Dermis blood vessel endothelial cell (primary cell): Measurements from ENCODE around the gene PTPRD. TPM values are rescaled to one million over a fixed set of nuclear protein-coding genes. Genes with fewer than 3 reads are reported as not detected.
"Not testable (repeated sequence)": the region's sequence is repeated elsewhere in the genome, so short reads cannot be mapped to it uniquely, and the experiment has no call there.

Source experiments
- DNase-seq: peaks from one replicate; pipeline ENCODE4 v3.0.0; 2010
- total RNA-seq: library from RNA; depleted of rRNA; stranded (reverse); fragments of >200 nt; gene quantifications from 2 replicates; pipeline ENCODE4 v1.2.3, GENCODE V29; 2014

PTPRD gene
- total RNA-seq, 1 donor from 2014 or later = 3.2 TPM

DNA sequence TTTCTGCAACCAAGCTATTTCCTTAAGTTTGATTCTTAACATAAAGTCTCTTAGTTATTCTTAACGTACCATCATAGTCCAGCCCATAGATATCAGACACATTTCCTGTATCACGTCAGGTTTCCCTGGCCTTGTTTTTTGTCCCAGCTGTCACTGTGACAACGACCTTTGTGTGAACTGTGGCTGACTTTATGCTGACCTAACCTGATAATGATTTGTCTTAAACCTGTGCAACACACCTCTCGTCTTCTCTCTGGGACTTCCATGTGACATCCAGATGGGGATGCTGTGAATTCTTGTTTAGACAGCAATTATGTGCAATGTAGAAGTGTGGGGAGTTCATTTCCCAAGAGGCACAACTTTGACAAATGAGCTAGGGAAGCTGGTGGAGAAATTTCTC is 662.8 kb downstream of the PTPRD start:
- DNase-seq = no peak

DNA sequence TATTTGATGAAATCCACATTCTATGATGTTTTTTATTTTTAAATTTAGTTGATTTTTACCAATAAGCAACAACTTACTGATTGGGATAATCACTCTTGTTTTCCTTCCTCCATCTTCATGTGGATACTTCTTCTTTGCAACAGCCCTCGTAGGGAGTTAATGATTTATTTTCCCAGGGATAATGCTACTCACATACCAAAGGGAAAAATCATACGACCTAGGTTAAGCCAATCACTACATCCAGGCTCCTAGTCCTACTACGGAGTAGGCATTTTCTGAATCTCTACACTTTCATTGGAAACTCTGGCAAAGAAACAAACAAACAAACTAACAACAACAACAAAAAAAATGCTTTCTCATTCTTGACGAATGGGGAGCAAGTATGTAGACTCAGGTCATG is 663.4 kb downstream of the PTPRD start:
- DNase-seq = no peak

DNA sequence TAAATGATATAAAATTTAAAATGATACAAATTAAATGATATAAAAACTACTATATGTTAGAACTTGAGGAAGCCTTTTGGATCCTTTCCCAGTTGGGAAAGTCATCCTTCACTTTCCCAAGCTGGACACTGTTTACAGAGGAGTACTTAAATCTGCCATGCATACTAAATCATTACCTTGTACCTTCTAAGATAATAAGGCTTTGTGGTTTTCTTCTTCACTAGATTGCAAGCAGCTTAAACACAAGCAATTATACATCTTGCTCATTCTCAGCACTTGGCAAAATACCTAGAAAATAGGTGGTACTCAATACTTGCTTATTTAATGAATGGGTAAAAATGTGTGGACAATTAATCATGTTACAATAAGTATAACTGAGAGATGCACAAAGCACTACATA is 666.8 kb downstream of the PTPRD start:
- DNase-seq = no peak

DNA sequence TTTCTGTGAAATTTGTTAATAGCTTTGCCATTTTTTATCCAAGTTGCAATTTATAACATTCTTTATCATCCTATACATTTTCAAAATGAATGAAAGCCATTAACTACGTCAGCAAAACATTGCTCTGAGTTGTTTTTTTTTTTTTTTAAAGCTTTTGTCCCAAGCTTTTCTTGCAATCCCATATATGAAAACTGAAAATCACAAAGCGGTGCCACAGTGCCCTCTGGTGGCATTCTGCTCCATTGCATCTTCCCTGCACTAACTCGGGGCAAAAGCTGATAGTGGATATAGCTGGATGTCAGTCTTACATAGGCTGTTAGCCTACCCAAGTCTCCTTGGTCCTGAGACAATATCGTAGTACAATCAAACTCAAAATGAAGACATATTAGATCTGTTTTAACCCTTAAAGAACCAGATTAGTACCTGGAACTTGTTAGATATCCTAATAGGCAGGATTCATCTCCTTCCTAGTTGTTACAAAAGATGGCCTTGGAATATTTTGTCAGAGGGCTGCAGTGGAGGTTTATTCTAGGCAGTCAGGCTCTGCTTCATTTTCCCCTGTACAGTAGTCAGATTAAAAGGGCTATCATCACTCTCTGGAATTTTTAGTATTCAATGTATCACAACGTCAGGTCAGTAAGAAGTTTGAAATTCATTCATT is 669.9 kb downstream of the PTPRD start:
- peak; percentile 71 for DNase-seq

DNA sequence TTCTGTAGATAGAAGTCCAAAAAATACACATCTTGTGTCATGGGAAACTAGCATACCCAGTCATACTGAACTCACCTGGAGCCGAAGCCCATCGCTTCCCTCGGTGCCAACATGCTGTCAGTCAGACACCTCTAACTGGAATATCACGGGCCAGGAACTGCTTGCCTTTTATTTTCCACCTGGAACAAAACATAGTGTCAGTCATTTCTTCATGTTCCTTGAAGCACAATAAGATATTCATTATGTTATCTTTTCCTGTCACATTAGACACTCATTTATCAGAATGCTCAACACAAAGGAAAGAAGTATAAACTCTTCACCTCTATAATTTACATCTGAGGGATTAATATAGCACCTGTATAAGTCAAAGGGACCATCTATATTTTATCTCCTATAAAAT is 674.4 kb downstream of the PTPRD start:
- DNase-seq = no peak

DNA sequence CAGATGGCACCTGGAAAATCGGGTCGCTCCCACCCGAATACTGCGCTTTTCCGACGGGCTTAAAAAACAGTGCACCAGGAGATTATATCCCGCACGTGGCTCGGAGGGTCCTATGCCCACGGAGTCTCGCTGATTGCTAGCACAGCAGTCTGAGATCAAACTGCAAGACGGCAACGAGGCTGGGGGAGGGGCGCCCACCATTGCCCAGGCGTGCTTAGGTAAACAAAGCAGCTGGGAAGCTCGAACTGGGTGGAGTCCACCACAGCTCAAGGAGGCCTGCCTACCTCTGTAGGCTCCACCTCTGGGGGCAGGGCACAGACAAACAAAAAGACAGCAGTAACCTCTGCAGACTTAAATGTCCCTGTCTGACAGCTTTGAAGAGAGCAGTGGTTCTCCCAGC is 681.3 kb downstream of the PTPRD start:
- not testable (repeated sequence) for DNase-seq

DNA sequence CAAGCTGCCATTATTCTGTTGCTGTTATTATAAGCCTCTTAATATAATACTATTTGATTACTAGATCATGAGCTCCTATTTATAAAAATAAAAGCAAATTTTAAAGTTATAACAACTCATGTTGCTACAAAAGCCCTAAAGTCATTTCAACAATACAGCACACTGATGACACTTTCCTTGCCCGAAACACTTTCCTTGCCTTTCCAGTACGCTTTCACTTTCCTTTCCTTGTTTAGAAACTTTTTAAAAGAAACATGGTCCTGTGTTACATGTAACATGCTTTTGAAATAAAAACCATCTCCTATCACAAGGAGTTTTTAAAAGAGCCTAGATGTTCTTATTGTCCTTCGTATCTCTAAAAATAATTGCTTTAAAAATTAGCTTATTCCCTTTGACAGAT is 688.4 kb downstream of the PTPRD start:
- no peak for DNase-seq

DNA sequence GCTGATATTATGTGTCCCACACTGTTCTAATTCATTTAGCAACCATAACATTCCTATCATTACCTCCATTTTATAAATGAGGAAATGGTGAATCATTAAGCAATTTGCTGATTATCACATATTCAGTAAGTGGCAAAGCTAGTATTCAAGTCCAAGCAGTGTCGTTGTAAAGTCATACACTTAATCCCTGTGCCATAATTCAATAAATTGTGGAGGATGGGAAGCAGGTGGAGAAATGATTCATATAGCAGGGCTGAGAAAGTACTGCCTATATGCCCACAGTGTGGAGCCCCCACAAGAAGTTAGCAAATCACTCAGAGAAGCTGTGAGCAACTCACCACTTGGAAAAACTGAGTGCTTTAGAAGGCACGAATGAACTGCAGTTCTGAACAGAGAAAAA is 691.0 kb downstream of the PTPRD start:
- no peak for DNase-seq

DNA sequence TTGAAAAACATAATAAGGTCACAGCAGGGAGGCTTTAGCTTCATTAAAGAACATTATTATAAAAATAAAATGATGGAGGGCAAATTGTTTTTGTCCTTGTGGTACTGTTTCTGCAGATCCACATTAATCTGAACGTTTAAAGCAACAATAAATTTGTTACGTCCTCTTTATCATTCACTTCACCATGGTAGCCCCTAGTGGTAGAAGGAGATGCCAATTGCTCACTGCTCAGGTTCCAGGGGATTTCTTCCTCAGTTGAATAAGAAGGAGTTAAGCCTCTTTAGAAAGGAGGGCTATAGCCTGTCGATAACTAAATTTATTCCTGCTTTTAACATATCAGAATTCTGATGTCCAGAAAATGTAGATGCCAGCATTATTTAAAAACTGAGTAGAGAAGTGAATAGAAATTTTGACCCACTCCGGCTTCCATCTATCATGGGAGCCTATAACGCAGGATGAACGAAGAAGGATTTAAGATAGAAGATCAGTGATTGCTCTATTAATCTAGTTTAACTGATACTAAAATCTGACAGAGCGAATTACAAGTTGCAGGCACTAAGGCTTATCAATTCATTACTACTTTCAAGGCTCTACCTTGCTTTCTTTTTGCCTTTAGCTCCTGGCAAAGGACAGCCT is 692.3 kb downstream of the PTPRD start:
- no peak for DNase-seq

DNA sequence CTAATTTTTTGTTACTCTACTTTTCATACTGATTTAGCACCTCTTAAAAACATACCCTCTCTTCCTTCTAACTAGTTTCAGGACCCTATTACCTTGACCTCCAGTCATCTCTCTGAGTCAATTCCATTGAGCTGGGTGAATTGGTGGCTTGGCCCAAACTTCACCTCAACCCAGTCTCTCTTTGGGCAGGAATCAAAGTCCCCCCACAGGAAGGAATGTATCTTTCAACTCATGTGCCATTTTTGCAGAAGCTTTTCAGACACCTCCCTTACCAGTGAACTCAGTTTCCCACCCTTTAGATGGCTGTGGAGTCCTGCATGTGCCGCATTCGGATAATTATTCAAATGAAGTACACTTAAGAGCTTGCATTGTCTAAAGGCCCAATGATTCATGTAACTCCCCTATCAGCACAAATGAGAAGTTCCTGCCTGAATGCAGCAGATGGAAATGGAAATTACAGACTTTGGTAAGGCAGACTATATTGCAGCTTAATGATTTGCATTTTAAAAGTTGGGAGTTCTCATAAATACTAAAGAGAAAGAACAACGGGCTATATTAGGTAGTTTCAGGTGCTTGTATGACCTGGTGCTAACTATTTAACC is 693.5 kb downstream of the PTPRD start:
- DNase-seq = no peak

DNA sequence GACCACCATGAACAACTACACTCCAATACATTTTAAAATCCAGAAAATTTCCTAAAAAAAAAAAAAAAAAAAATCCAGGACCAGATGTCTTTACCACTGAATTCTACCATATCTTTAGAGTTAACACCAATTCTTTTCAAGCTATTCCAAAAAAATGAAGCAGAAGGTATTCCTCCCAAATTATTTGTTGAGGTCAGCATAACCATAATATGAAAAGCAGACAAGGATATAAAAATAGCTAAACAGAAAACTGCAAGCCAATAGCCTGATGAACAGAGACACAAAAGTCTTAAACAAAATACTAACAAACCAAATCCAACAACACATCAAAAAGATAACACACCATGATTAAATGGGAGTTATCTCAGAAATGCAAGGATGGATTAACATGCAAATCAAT is 695.4 kb downstream of the PTPRD start:
- no peak for DNase-seq

DNA sequence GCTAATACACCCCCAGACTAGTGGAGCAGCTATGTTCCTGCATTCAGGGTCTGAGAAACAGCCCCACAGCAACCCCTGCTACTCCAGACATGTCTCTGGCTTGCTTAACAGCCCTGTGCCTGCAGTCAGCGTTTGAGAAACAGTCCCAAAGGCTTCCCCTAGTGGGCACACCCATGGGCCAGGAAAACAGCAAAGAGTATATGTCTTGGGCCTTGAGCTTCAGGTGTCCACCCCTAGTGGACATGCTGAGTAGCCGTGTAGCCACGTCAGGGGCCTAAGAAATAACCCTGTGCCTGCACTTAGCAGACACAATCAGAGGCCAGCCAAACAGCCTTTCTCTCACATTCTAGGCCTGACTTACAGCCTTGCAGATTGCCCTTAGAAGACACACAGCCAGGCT is 698.6 kb downstream of the PTPRD start:
- no peak for DNase-seq

DNA sequence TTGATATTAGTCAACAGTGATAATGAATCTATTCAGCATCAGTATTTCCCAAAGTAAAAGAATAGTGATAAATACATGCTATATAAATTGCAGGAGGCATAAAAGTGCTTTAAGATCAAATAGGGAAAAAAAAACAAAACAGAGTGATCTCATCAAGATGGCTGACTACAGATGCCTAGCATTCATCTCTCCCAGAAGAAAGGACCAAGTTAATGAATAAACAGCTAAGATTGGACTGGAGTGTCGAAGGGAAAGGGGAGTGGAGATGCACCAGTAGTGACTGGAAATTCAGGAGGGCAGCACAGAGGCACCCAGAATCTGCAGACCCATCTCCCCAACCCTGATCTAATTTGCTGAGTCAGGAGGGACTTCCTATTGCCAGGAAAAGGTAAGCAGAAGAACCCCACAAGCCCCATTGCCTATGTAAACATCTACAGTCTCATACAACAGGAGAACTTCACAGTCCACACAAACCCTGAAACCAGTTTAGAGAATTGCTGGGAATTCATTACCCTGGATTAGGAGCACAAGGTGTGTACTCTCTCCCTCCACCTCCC is 699.4 kb downstream of the PTPRD start:
- no peak for DNase-seq

DNA sequence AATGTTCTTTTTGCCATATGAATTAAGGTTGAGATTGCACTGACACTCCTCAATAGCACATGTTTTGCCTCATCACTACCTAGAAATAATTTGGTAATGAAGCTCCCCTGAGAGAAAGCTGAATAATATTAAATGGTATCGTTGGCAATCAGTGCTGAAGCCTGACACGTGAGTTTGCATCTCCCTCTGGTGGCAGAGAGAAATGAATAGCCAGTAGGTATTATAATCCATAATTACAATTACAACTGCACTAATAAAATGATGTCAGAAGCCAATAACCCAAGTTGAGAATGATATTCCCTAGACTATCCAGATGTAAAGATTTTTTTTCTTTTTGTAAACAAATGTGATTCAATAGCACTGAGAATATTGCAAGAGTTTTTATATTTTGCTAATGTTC is 700.3 kb downstream of the PTPRD start:
- DNase-seq = no peak

DNA sequence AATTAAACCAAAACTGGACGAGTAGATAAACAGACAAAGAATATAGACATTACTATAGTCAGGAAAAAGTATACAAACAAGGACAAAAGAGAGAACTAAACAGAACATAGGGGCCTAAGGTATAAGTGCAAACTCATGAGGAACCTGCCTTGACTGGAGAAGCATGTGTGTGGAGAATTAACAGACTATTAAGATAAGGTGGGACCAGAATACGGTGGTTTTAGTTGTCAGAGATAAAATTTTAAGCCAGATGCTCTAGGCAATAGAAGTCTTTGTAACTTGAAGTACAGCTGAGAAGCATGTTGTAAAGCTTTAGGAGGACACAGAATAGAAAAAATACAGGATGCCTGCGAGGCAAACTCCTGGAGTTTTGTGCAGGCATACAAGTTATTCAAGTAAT is 707.1 kb downstream of the PTPRD start:
- DNase-seq = no peak

DNA sequence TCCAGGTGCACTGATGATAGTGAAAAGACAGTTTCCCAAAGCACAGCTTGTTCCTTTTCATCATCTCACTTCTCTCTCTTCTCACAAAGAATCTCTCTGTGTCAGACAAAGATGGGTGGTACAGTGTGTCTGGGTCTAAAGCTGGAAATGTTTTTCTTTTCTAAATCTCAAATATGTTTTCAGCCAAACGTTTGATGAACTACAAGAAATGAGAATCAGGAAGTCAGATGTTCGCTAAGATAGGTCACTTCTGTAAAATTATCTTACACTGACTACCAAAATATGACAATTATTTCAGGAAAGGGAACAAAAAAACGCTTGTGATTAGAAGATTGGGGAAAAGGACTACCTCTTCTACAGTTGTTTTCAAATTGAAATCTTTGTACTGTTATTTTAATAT is 708.8 kb downstream of the PTPRD start:
- DNase-seq = no peak

DNA sequence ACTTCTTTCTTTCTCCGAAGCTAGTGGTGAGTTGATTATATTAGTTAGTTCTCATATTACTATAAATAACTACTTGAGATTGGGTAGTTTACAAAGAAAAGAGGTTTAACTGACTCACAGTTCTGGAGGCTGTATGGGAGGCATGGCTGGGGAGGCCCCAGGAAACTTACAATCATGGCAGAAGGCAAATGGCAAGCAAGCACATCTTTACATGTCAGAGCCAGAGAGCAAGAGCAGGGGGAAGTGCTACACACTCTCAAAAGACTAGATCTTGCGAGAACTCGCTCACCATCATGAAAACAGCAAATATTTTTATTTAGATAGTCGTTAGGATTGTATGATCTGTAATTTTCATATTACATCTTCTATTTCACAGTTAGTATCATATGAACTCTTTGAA is 711.2 kb downstream of the PTPRD start:
- no peak for DNase-seq

DNA sequence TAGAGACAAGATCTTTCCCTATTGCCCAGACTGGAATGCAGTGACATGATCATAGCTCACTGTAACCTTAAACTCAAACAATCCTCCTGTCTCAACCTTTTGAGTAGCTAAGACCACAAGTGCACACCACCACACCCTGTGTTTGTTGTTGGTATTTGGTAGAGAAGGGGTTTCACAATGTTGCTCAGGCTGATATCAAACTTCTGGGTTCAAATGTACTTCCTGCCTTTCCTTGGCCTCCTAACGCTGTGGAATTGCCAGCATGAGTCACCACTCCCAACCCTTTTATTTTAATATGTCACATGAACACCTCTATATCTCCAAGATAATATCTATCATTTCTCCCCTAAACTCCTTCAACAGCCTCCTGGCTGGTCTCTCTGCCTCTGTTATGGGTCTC is 719.0 kb downstream of the PTPRD start:
- DNase-seq = no peak

DNA sequence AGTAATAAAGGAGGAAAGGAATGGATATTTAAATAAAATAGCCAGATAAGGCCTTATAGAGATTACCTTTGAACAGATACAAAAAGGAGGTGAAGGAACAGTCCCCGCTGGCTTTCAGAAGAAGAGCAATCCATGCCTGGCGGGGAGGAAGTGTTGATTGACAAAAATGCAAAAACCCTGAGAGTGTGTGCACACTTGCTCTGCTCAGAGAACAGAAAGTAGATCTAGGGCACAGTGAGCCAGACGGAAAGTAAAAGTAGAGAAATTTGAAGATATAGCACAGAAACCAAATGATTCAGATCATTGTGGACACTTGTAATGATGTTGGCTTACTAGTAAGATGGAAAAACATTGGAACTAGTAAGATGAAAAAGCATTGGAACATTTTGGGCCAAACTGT is 720.6 kb downstream of the PTPRD start:
- DNase-seq = no peak

DNA sequence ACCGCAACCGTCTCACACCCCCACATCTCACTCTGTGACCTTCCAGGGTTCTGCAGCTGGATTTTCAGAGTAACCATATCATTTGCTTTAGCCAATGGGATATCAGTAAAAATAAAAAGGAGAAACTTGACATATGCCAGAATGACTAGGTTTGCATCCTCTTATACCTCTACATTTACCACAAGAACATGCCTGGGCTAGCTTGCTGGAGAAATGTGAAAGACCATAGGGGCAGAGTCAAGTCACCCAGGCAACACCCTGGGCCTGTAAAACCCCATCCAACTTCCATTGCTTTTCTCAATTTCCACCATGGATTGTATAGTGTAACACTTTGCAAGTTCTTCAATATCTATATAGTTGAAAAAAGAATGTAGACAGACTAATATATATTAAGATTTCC is 731.1 kb downstream of the PTPRD start:
- no peak for DNase-seq

DNA sequence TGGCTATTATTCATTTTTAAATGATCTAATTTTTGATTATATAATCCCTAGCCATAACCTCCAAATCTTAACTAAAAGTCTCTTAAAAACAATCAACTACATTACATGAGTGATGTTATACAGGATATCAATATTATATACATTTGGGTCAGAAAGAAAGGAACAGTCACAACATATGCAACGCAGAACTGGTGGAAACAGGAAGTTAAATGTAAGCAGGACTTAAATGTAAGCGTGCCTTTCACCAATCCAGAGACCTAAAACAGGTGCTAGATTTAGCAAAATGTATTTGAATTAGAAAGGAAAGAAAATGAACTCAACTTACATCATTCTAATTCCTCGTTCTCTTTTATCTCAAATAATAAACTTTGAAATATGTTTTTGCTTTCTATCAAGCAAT is 738.5 kb downstream of the PTPRD start:
- no peak for DNase-seq

DNA sequence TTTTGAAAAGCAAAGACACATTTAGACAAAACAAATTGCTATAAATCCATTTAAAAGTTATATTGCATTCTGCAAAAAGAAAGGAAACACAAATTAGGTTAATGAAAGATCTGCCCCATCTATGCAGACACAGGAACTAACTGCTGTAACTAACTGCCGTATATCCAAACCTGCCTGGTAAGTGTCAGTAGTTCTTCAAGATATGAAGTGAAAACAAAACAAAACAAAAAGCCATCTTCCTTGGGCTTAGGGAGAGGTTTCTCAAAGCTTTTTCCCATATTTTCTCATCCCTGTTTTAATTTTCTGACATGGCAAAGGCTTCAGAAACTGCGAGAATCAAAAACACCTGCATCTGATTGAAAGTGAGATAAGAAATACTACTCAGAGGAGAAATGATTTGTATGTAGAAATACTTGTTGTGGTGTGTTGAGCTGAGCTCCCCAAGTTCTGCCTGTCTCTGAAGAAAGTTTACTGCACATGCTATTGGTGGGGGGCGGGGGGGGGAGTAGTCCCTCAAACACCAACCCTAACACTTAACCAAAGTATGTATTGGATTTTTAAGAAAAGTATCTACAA is 750.5 kb downstream of the PTPRD start:
- no peak for DNase-seq

DNA sequence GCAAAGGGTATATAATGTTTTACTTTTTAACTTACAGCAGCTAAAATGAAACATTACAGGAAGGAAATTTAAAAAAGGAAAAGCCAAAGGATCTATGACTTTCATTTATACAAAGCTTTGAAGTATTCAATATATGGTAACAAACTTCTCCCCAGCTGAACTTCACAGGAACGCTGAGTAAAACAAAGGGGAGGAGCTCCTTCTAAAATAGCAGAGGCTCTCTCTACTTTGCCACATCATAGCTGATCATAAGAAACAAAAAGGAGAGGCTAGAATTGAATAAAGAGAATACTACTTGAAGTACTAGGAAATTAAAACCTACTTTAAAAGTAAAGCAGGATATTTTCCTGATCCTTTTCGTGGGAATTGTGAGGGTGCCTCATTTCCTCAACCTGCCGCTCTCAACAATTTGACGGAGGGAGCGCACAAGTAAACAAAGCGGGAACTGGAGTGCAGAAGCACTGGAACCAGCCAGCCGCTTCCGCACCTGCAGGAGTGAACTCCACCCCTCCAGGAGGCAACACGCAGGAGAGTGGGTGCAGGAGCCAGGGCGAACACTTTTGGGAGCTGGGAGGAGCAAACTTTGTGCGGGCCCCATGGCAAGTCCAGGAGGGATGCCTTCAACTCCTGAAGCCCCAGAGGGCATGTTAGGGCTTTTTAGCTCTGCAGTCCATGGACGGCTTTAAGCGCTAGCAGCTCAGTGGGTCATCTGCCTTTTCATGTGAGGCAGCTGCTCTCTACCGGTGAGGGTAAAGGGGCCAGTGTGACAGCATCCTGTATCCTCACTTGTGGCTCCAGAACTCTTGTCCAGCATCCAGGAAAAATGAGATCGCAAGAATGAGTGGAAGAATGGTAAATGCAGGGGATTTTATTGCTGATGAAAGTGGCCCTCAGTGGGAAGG is 757.4 kb downstream of the PTPRD start:
- DNase-seq = no peak
